ENCODE measurements around the gene ZDHHC15. TPM values are rescaled to one million over a fixed set of nuclear protein-coding genes. Genes with fewer than 3 reads are reported as not detected.

The ZDHHC15 gene
- total and polyA plus RNA-seq, 2 of the 8 experiments (the other 6 are each of a cell fraction or from before 2014, with no cell fraction given): 1.7 to 3.5 TPM

DNA sequence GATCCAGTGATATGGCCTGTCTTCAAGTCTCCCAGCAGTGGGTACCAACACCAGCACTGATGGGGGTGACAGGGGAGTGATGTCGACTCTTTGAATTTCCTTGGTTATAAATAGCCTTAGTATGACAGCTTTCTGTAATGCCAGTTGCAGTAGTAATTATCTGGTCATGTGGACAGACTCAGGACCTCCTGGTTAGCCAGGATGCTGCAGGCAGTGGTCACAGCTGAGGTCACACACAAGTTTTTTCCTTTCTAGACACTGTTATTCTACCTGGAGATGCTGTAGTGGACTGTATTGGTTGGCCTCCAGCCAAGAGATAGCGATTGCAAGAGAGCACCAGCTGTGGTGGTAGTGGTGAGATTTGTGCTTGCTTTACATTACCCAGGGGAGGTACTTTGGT, 185.3 kb downstream of the ZDHHC15 start:
- H4K8ac ChIP-seq (ENCODE audit: extremely low read depth, insufficient read depth, low read length): no peak overlapping the region
- no peaks in the 10 kb centered on the region for H3K4me1 ChIP-seq (replicated peaks in 1 of 4; ENCODE audit: control insufficient read depth in 3 of 4, insufficient read depth in 4 of 4, low read length in 3 of 4)
- H3K23me2 ChIP-seq (ENCODE audit: low read depth, low read length): no peaks in the 10 kb centered on the region
- ChIA-PET CTCF (ENCODE audit: partially characterized antibody) (no interaction called here), POLR2A (ENCODE audit: partially characterized antibody) (no interaction called here)
- no peak overlapping the region for H2BK120ac ChIP-seq (replicated peaks; ENCODE audit: low read depth, low read length)
- H3K18ac ChIP-seq (ENCODE audit: extremely low read depth, low read length): no peak overlapping the region
- no peaks in the 10 kb centered on the region for H3K79me1 ChIP-seq (ENCODE audit: low read depth, low read length)
- H2BK20ac ChIP-seq (ENCODE audit: low read length): no peak overlapping the region
- no peak overlapping the region for H4K5ac ChIP-seq (ENCODE audit: insufficient read length, low read depth, low read length)
- H3K27ac ChIP-seq (ENCODE audit: low read depth, low read length): no peak overlapping the region
- no peak overlapping the region for H2AK5ac ChIP-seq (ENCODE audit: low read depth, low read length)
- H4K91ac ChIP-seq (replicated peaks; ENCODE audit: insufficient read length, low read length): no peak overlapping the region
- no peak overlapping the region for H3K4me3 ChIP-seq (ENCODE audit: extremely low read depth in 1 of 4, insufficient read depth in 2 of 4, low read depth in 3 of 4, low read length in 4 of 4)
- H2BK5ac ChIP-seq (ENCODE audit: low read depth, low read length): no peak overlapping the region
- H3K36me3 ChIP-seq (ENCODE audit: control insufficient read depth in 2 of 4, insufficient read depth in 4 of 4, low read length in 3 of 4): peaks cover 0 to 10% (median 0%) of the 10 kb centered on the region in 4 experiments; a peak in 2 of 8 replicates
- 44% methylated on average over 2 of the region's 2 CpGs; no CpG with 5 or more reads in 1 of the 2 experiments for WGBS, 2 experiments (ENCODE audit: extremely low coverage in 1 of 2, insufficient coverage in 1 of 2, insufficient read length in 1 of 2, insufficient replicate concordance in 2 of 2, low coverage in 1 of 2, low lambda C conversion rate in 2 of 2, missing lambda C conversion rate in 1 of 2)
- no peak overlapping the region for H2BK12ac ChIP-seq (ENCODE audit: low read depth, low read length)
- DNase-seq (ENCODE audit: low read depth in 1 of 2, low spot score in 2 of 2) (no peak), FAIRE-seq (no peak)
- no peak overlapping the region for H3K23ac ChIP-seq (ENCODE audit: insufficient read length)
- no peak overlapping the region for H3K14ac ChIP-seq (ENCODE audit: insufficient read length)
- H2BK15ac ChIP-seq (ENCODE audit: low read length): no peak overlapping the region
- TF ChIP-seq JUND (IDR thresholded peaks at IDR 0.05; ENCODE audit: low read length) (no peak), TAF1 (IDR thresholded peaks at IDR 0.05; ENCODE audit: low read depth, low read length) (no peak), MAX (IDR thresholded peaks at IDR 0.05) (no peak), KDM4A (IDR thresholded peaks at IDR 0.05; ENCODE audit: low read depth, low read length, severe bottlenecking) (no peak), TBP (IDR thresholded peaks at IDR 0.05; ENCODE audit: low read depth, low read length) (no peak), MAFK (IDR thresholded peaks at IDR 0.05; ENCODE audit: low read depth, low read length) (no peak), SP4 (IDR thresholded peaks at IDR 0.05; ENCODE audit: low read length) (no peak)
- TF ChIP-seq, protein P1, sequence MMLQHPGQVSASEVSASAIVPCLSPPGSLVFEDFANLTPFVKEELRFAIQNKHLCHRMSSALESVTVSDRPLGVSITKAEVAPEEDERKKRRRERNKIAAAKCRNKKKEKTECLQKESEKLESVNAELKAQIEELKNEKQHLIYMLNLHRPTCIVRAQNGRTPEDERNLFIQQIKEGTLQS (IDR thresholded peaks at IDR 0.05; ENCODE audit: insufficient read depth, low read depth, low read length): no peak
- no peak overlapping the region for H3K9ac ChIP-seq (replicated peaks in 1 of 4; ENCODE audit: extremely low read depth in 1 of 4, low read depth in 3 of 4, low read length in 3 of 4)
- no peaks in the 10 kb centered on the region for H3K79me2 ChIP-seq (ENCODE audit: control insufficient read depth in 1 of 2, insufficient read depth in 2 of 2, low read length in 2 of 2)
- H2AFZ ChIP-seq (ENCODE audit: low read length): no peak overlapping the region
- no peaks in the 10 kb centered on the region for H4K20me1 ChIP-seq (replicated peaks in 1 of 2; ENCODE audit: control insufficient read depth in 1 of 2, insufficient read depth in 2 of 2, low read length in 2 of 2)
- H3K9me3 ChIP-seq (ENCODE audit: insufficient read depth in 2 of 2, low read depth in 1 of 2, low read length in 1 of 2): peaks cover 3 to 23% of the 10 kb centered on the region in 2 experiments; a peak in 2 of 4 replicates
- no peak overlapping the region for H3K56ac ChIP-seq (replicated peaks; ENCODE audit: insufficient read length, low read depth, low read length)
- H3K4ac ChIP-seq (replicated peaks; ENCODE audit: insufficient read length, low read depth, low read length): no peak overlapping the region
- H3K4me2 ChIP-seq (ENCODE audit: insufficient read depth in 1 of 2, low read depth in 2 of 2, low read length in 2 of 2): no peak overlapping the region
- H3K27me3 ChIP-seq (replicated peaks in 1 of 4; ENCODE audit: control insufficient read depth in 3 of 4, extremely low read depth in 1 of 4, insufficient read depth in 3 of 4, low read length in 3 of 4): no peaks in the 10 kb centered on the region

Data from H1 (cell line).